PFSK-1 (cell line): ENCODE measurements around the gene DOCK9.

Source experiments
- POLR2AphosphoS5 ChIP-seq: IDR thresholded peaks from 2 replicates; pipeline ENCODE4 v1.6.1; 2012; ENCODE audit warnings: low read depth, mild to moderate bottlenecking, control low read depth, low read length, moderate library complexity
- SIN3A ChIP-seq: IDR thresholded peaks from 2 replicates; pipeline ENCODE4 v1.6.1; 2012; ENCODE audit warnings: mild to moderate bottlenecking, low read length, moderate library complexity, borderline replicate concordance; ENCODE audit not compliant: insufficient read depth
- TF ChIP-seq, protein P1 (sequence below), 2 experiments: IDR thresholded peaks; 2 replicates each; pipeline versions ENCODE4 v1.6.1 to v1.8.0; 2011 to 2012; ENCODE audit warnings: low read depth in 2 of 2, low read length in 2 of 2, control low read depth in 1 of 2, inconsistent platforms in 1 of 2, mild to moderate bottlenecking in 1 of 2, moderate library complexity in 1 of 2; ENCODE audit not compliant: insufficient read depth in 1 of 2

DNA sequence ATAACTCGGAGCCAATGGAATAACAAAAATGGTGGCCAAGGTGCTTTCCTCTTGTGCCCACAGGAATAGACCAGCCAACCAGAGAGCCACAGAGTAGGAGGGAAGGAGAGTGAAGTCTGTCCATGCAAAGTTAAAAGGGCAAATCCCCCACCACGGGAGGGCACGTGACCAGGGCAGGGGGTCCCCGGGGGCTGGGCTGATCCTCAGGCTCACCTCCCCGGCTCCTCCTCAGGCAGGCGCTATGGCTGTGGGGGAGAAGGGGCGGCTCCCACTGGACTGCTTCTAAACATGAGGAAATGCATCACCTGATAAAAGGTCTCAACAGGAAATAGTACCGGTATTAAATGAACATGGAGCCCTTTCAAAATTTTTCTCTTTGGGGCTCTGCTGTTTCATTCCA is 152.2 kb downstream of the DOCK9 start:
- TF ChIP-seq, protein P1, sequence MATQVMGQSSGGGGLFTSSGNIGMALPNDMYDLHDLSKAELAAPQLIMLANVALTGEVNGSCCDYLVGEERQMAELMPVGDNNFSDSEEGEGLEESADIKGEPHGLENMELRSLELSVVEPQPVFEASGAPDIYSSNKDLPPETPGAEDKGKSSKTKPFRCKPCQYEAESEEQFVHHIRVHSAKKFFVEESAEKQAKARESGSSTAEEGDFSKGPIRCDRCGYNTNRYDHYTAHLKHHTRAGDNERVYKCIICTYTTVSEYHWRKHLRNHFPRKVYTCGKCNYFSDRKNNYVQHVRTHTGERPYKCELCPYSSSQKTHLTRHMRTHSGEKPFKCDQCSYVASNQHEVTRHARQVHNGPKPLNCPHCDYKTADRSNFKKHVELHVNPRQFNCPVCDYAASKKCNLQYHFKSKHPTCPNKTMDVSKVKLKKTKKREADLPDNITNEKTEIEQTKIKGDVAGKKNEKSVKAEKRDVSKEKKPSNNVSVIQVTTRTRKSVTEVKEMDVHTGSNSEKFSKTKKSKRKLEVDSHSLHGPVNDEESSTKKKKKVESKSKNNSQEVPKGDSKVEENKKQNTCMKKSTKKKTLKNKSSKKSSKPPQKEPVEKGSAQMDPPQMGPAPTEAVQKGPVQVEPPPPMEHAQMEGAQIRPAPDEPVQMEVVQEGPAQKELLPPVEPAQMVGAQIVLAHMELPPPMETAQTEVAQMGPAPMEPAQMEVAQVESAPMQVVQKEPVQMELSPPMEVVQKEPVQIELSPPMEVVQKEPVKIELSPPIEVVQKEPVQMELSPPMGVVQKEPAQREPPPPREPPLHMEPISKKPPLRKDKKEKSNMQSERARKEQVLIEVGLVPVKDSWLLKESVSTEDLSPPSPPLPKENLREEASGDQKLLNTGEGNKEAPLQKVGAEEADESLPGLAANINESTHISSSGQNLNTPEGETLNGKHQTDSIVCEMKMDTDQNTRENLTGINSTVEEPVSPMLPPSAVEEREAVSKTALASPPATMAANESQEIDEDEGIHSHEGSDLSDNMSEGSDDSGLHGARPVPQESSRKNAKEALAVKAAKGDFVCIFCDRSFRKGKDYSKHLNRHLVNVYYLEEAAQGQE (IDR thresholded peaks at IDR 0.05; ENCODE audit: insufficient read depth in 1 of 2, low read depth in 2 of 2, low read length in 2 of 2), result no peak
- TF ChIP-seq POLR2AphosphoS5 (no peak), SIN3A (no peak)
